H1 (cell line): ENCODE measurements around the gene NOS1AP. TPM values are rescaled to one million over a fixed set of nuclear protein-coding genes. Genes with fewer than 3 reads are reported as not detected.

Source experiments
- CTCF ChIA-PET: fragments of 300-600 bp; sonication (Branson Sonifier 250); formaldehyde crosslinking; loops from one replicate; lab custom pipeline; 2021; ENCODE audit not compliant: partially characterized antibody; lab: Charles Lee
- POLR2A ChIA-PET: fragments of 300-600 bp; sonication (Branson Sonifier 250); formaldehyde crosslinking; loops from one replicate; lab custom pipeline; 2021; ENCODE audit warnings: inconsistent platforms; ENCODE audit not compliant: partially characterized antibody; lab: Charles Lee
- DNase-seq, 2 experiments: peaks; one replicate each; pipeline versions ENCODE4 v3.0.0 to v3.0.0-alpha.2; 2010 to 2022; ENCODE audit warnings: low spot score in 2 of 2, low read depth in 1 of 2, mixed read lengths in 1 of 2
- FAIRE-seq: peaks from 2 replicates; lab custom pipeline; 2011; peaks lifted over from hg19 to GRCh38; lab: Jason Lieb, UNC
- H2AFZ ChIP-seq: 2 replicates; pipeline ENCODE4 v1.8.1; 2012; ENCODE audit warnings: low read length, inconsistent platforms
- H2AK5ac ChIP-seq: 2 replicates; pipeline ENCODE4 v1.6.1; 2013; ENCODE audit warnings: low read depth, low read length
- H2BK120ac ChIP-seq: replicated peaks from 2 replicates; pipeline ENCODE3; 2013; ENCODE audit warnings: low read depth, low read length, inconsistent platforms
- H2BK12ac ChIP-seq: 2 replicates; pipeline ENCODE4 v1.6.1; 2013; ENCODE audit warnings: low read depth, low read length
- H2BK15ac ChIP-seq: 2 replicates; pipeline ENCODE4 v1.6.1; 2013; ENCODE audit warnings: low read length
- H2BK20ac ChIP-seq: 2 replicates; pipeline ENCODE4 v1.6.1; 2013; ENCODE audit warnings: low read length
- H2BK5ac ChIP-seq: 2 replicates; pipeline ENCODE4 v1.6.1; 2013; ENCODE audit warnings: low read depth, low read length
- H3K14ac ChIP-seq: 2 replicates; pipeline ENCODE4 v1.6.1; 2013; ENCODE audit warnings: inconsistent platforms; ENCODE audit not compliant: insufficient read length
- H3K18ac ChIP-seq: 2 replicates; pipeline ENCODE4 v1.6.1; 2013; ENCODE audit warnings: low read length; ENCODE audit errors: extremely low read depth
- H3K23ac ChIP-seq: 2 replicates; pipeline ENCODE4 v1.6.1; 2013; ENCODE audit warnings: inconsistent platforms; ENCODE audit not compliant: insufficient read length
- H3K23me2 ChIP-seq: 2 replicates; pipeline ENCODE4 v1.6.1; 2013; ENCODE audit warnings: low read depth, low read length
- H3K27ac ChIP-seq: 2 replicates; pipeline ENCODE4 v1.6.1; 2011; ENCODE audit warnings: low read depth, low read length, inconsistent platforms
- H3K27me3 ChIP-seq, 4 experiments: replicated peaks in 1 of 4; 1 replicate in 1 of 4; 2 replicates in 3 of 4; pipeline versions ENCODE4 v1.6.1 to v1.8.1; 2011 to 2013; ENCODE audit warnings: low read length in 3 of 4, mild to moderate bottlenecking in 3 of 4, inconsistent platforms in 2 of 4, mixed read lengths in 2 of 4, moderate library complexity in 1 of 4; ENCODE audit not compliant: control insufficient read depth in 3 of 4, insufficient read depth in 3 of 4; ENCODE audit errors: extremely low read depth in 1 of 4
- H3K36me3 ChIP-seq, 4 experiments: 2 replicates each; pipeline versions ENCODE4 v1.6.1 to v1.8.1; 2011 to 2013; ENCODE audit warnings: mild to moderate bottlenecking in 4 of 4, low read length in 3 of 4, moderate library complexity in 2 of 4, control low read depth in 1 of 4, inconsistent platforms in 1 of 4; ENCODE audit not compliant: insufficient read depth in 4 of 4, control insufficient read depth in 2 of 4
- H3K4ac ChIP-seq: replicated peaks from 2 replicates; pipeline ENCODE3; 2013; ENCODE audit warnings: low read length, low read depth, mixed read lengths, inconsistent platforms; ENCODE audit not compliant: insufficient read length
- H3K4me1 ChIP-seq, 4 experiments: replicated peaks in 1 of 4; 1 replicate in 1 of 4; 2 replicates in 3 of 4; pipeline versions ENCODE4 v1.6.1 to v1.8.1; 2011 to 2013; ENCODE audit warnings: low read length in 3 of 4, inconsistent platforms in 2 of 4, mixed read lengths in 1 of 4; ENCODE audit not compliant: insufficient read depth in 4 of 4, control insufficient read depth in 3 of 4
- H3K4me2 ChIP-seq, 2 experiments: 2 replicates each; pipeline versions ENCODE4 v1.6.1 to v1.8.1; 2011 to 2013; ENCODE audit warnings: low read depth in 2 of 2, low read length in 2 of 2, control low read depth in 1 of 2, inconsistent platforms in 1 of 2, mild to moderate bottlenecking in 1 of 2; ENCODE audit not compliant: insufficient read depth in 1 of 2
- H3K4me3 ChIP-seq, 4 experiments: fragments of 200-600, 300-600 bp in 1 of 4; sonication (generic), shearing (Covaris generic), sonication (Bioruptor Twin) in 1 of 4; 2 replicates each; pipeline versions ENCODE4 v1.5.1 to v1.8.1; 2011 to 2016; ENCODE audit warnings: low read length in 4 of 4, low read depth in 3 of 4, control low read depth in 2 of 4, inconsistent platforms in 2 of 4, mild to moderate bottlenecking in 2 of 4, mixed read lengths in 1 of 4, moderate library complexity in 1 of 4; ENCODE audit not compliant: insufficient read depth in 2 of 4; ENCODE audit errors: extremely low read depth in 1 of 4
- H3K56ac ChIP-seq: replicated peaks from 2 replicates; pipeline ENCODE3; 2013; ENCODE audit warnings: low read depth, mild to moderate bottlenecking, mixed read lengths, low read length, inconsistent platforms; ENCODE audit not compliant: insufficient read length
- H3K79me1 ChIP-seq: 2 replicates; pipeline ENCODE4 v1.6.1; 2013; ENCODE audit warnings: low read depth, low read length, control low read depth
- H3K79me2 ChIP-seq, 2 experiments: 2 replicates each; pipeline versions ENCODE4 v1.6.1 to v1.8.1; 2012 to 2013; ENCODE audit warnings: low read length in 2 of 2, mild to moderate bottlenecking in 2 of 2, inconsistent platforms in 1 of 2; ENCODE audit not compliant: insufficient read depth in 2 of 2, control insufficient read depth in 1 of 2
- H3K9ac ChIP-seq, 4 experiments: replicated peaks in 1 of 4; 1 replicate in 1 of 4; 2 replicates in 3 of 4; pipeline versions ENCODE4 v1.6.1 to v1.8.1; 2011 to 2013; ENCODE audit warnings: low read depth in 3 of 4, low read length in 3 of 4, control low read depth in 2 of 4, mild to moderate bottlenecking in 2 of 4, moderate library complexity in 2 of 4, inconsistent platforms in 1 of 4; ENCODE audit errors: extremely low read depth in 1 of 4
- H3K9me3 ChIP-seq, 2 experiments: 2 replicates each; pipeline versions ENCODE4 v1.6.1 to v1.8.1; 2012 to 2013; ENCODE audit warnings: mild to moderate bottlenecking in 2 of 2, moderate library complexity in 2 of 2, control low read depth in 1 of 2, inconsistent platforms in 1 of 2, low read depth in 1 of 2, low read length in 1 of 2, mixed read lengths in 1 of 2; ENCODE audit not compliant: insufficient read depth in 2 of 2
- H4K20me1 ChIP-seq, 2 experiments: replicated peaks in 1 of 2; 2 replicates each; pipeline versions ENCODE3 to v1.8.1; 2011 to 2013; ENCODE audit warnings: inconsistent platforms in 2 of 2, low read length in 2 of 2, mild to moderate bottlenecking in 1 of 2; ENCODE audit not compliant: insufficient read depth in 2 of 2, control insufficient read depth in 1 of 2
- H4K5ac ChIP-seq: 2 replicates; pipeline ENCODE4 v1.6.1; 2013; ENCODE audit warnings: low read length, low read depth, mixed read lengths, inconsistent platforms; ENCODE audit not compliant: insufficient read length
- H4K8ac ChIP-seq: 2 replicates; pipeline ENCODE4 v1.8.0; 2013; ENCODE audit warnings: mild to moderate bottlenecking, moderate library complexity, low read length, inconsistent platforms; ENCODE audit not compliant: insufficient read depth; ENCODE audit errors: extremely low read depth
- H4K91ac ChIP-seq: replicated peaks from 2 replicates; pipeline ENCODE3; 2013; ENCODE audit warnings: low read length, mixed read lengths, inconsistent platforms; ENCODE audit not compliant: insufficient read length
- CTCF ChIP-seq, 3 experiments: IDR thresholded peaks; 1 replicate in 2 of 3; 2 replicates in 1 of 3; pipeline versions ENCODE4 v1.5.1 to v1.6.1; 2011; ENCODE audit warnings: low read length in 3 of 3, mild to moderate bottlenecking in 3 of 3, inconsistent platforms in 2 of 3, low read depth in 1 of 3, moderate library complexity in 1 of 3; ENCODE audit not compliant: insufficient read depth in 1 of 3; ENCODE audit errors: control extremely low read depth in 1 of 3
- MAFK ChIP-seq: IDR thresholded peaks from 2 replicates; pipeline ENCODE4 v1.6.1; 2012; ENCODE audit warnings: low read depth, mild to moderate bottlenecking, improper control_type of control experiment, low read length
- NANOG ChIP-seq: IDR thresholded peaks from 2 replicates; pipeline ENCODE4 v1.6.1; 2011; ENCODE audit warnings: low read length, low read depth, mild to moderate bottlenecking, inconsistent platforms; ENCODE audit not compliant: insufficient read depth, poor library complexity, severe bottlenecking
- POLR2A ChIP-seq, 2 experiments: IDR thresholded peaks; 1 replicate in 1 of 2; 2 replicates in 1 of 2; pipeline ENCODE4 v1.6.1; 2011; ENCODE audit warnings: low read depth in 2 of 2, low read length in 2 of 2, mild to moderate bottlenecking in 2 of 2; ENCODE audit errors: control extremely low read depth in 1 of 2
- TCF12 ChIP-seq: IDR thresholded peaks from 2 replicates; pipeline ENCODE4 v1.6.1; 2011; ENCODE audit warnings: low read depth, mild to moderate bottlenecking, low read length
- WGBS, 2 experiments: shearing (Covaris generic) in 1 of 2; methylation state at CpG; one replicate each; pipeline versions ENCODE4 v1.1.6 to v1.1.7; 2013 to 2015; ENCODE audit warnings: low lambda C conversion rate in 2 of 2, mixed read lengths in 2 of 2, inconsistent platforms in 1 of 2, low coverage in 1 of 2, missing lambda C conversion rate in 1 of 2; ENCODE audit not compliant: insufficient replicate concordance in 2 of 2, insufficient coverage in 1 of 2, insufficient read length in 1 of 2; ENCODE audit errors: extremely low coverage in 1 of 2, missing lambda C conversion rate in 1 of 2; 5-methylcytosine and 5-hydroxymethylcytosine counted together
- polyA plus RNA-seq, 7 experiments: library from polyadenylated mRNA; depleted of rRNA in 3 of 7; stranded (reverse) in 5 of 7; unstranded in 2 of 7; fragments of >200 nt in 5 of 7; fragments of 200-250 nt in 2 of 7; gene quantifications; 1 replicate in 5 of 7; 2 replicates in 1 of 7; 4 replicates in 1 of 7; pipeline versions ENCODE4 v1.2.1 to v1.2.3, GENCODE V29; 2011 to 2013; ENCODE audit warnings: missing spikeins in 2 of 7, mixed read lengths in 2 of 7
- total RNA-seq: library from RNA; stranded (reverse); fragmentation: NEBNext Ultra II Directional; extraction: Animal tissue kit (Norgen Biotek cat#: 25700); gene quantifications from 2 replicates; pipeline ENCODE4 v1.2.1, GENCODE V29; 2021

The NOS1AP gene
- total and polyA plus RNA-seq, 2 of the 8 experiments (the other 6 are each of a cell fraction or from before 2014, with no cell fraction given): 2.4 to 12.1 TPM

GRCh38 chr1:162373072-162373427 is 303.6 kb downstream of the NOS1AP start:
- Histone ChIP-seq H3K27ac (no peak overlapping the region), H3K79me2 (no peaks in the 10 kb centered on the region), H3K79me1 (no peaks in the 10 kb centered on the region), H3K4me2 (no peak overlapping the region), H2BK12ac (no peak overlapping the region), H3K18ac (no peak overlapping the region), H2BK120ac (no peak overlapping the region), H4K91ac (no peak overlapping the region), H4K5ac (no peak overlapping the region), H2BK20ac (no peak overlapping the region), H3K9ac (no peak overlapping the region), H2AK5ac (no peak overlapping the region), H3K27me3 (no peaks in the 10 kb centered on the region), H3K9me3 (no peaks in the 10 kb centered on the region), H3K23ac (no peak overlapping the region), H3K4me1 (0 out of 7 replicates have a peak, but pooled peaks cover 0 to under 1% (median 0%) of the 10 kb centered on the region in 4 experiments), H3K4ac (no peak overlapping the region), H3K4me3 (no peak overlapping the region), H3K23me2 (no peaks in the 10 kb centered on the region), H3K36me3 (0 out of 8 replicates have a peak, but pooled peaks cover 0 to 2% (median 0%) of the 10 kb centered on the region in 4 experiments), H4K8ac (no peak overlapping the region), H2BK15ac (no peak overlapping the region), H2BK5ac (no peak overlapping the region), H3K56ac (no peak overlapping the region), H3K14ac (no peak overlapping the region), H2AFZ (no peak overlapping the region), H4K20me1 (no peaks in the 10 kb centered on the region)
- POLR2A ChIA-PET: interaction anchor here (1.8 kb wide), 1 partner anchor 8 kb away, joined by 6 read pairs; the partner anchor contains the start of gene C1orf226
- DNase-seq: no peak
- CTCF ChIA-PET: interaction anchor here (0.9 to 2.9 kb wide), 5 partner anchors 9 to 329 kb away, joined by 3 to 13 read pairs (median 5); partner anchors contain the start of gene C1orf226
- WGBS, 2 experiments: 68% methylated on average over 1 of the region's 1 CpG; no CpG with 5 or more reads in 1 of the 2 experiments
- FAIRE-seq: no peak
- no peak for TF ChIP-seq NANOG
- no peak for TF ChIP-seq POLR2A (IDR thresholded peaks at IDR 0.05; ENCODE audit: control extremely low read depth in 1 of 2, low read depth in 2 of 2, low read length in 2 of 2)
- TF ChIP-seq MAFK: no peak
- TF ChIP-seq CTCF (IDR thresholded peaks at IDR 0.05; ENCODE audit: control extremely low read depth in 1 of 3, insufficient read depth in 1 of 3, low read depth in 1 of 3, low read length in 3 of 3): no peak
- no peak for TF ChIP-seq TCF12
